BLaER1 (cell line): Measurements from ENCODE around the gene FAM13B.

Experiments used
- H3K27ac ChIP-seq: shearing (Covaris generic); formaldehyde crosslinking; 2 replicates; pipeline ENCODE4 v1.8.1; 2022
- H3K27me3 ChIP-seq: shearing (Covaris generic); formaldehyde crosslinking; 2 replicates; pipeline ENCODE4 v1.8.1; 2022
- H3K36me3 ChIP-seq: shearing (Covaris generic); formaldehyde crosslinking; 2 replicates; pipeline ENCODE4 v1.8.1; 2022
- H3K4me1 ChIP-seq: shearing (Covaris generic); formaldehyde crosslinking; 2 replicates; pipeline ENCODE4 v1.8.1; 2022
- H3K4me2 ChIP-seq: shearing (Covaris generic); formaldehyde crosslinking; 2 replicates; pipeline ENCODE4 v1.8.1; 2022
- H3K4me3 ChIP-seq: shearing (Covaris generic); formaldehyde crosslinking; 2 replicates; pipeline ENCODE4 v1.8.1; 2022
- H3K9ac ChIP-seq: shearing (Covaris generic); formaldehyde crosslinking; 2 replicates; pipeline ENCODE4 v1.8.1; 2022
- H3K9me3 ChIP-seq: shearing (Covaris generic); formaldehyde crosslinking; 2 replicates; pipeline ENCODE4 v1.8.1; 2022
- H4K20me1 ChIP-seq: shearing (Covaris generic); formaldehyde crosslinking; 2 replicates; pipeline ENCODE4 v1.8.1; 2022
- Cebpa-rat ChIP-seq: shearing (Covaris generic); IDR thresholded peaks from 2 replicates; pipeline ENCODE4 v1.8.1; 2022

FAM13B gene

DNA sequence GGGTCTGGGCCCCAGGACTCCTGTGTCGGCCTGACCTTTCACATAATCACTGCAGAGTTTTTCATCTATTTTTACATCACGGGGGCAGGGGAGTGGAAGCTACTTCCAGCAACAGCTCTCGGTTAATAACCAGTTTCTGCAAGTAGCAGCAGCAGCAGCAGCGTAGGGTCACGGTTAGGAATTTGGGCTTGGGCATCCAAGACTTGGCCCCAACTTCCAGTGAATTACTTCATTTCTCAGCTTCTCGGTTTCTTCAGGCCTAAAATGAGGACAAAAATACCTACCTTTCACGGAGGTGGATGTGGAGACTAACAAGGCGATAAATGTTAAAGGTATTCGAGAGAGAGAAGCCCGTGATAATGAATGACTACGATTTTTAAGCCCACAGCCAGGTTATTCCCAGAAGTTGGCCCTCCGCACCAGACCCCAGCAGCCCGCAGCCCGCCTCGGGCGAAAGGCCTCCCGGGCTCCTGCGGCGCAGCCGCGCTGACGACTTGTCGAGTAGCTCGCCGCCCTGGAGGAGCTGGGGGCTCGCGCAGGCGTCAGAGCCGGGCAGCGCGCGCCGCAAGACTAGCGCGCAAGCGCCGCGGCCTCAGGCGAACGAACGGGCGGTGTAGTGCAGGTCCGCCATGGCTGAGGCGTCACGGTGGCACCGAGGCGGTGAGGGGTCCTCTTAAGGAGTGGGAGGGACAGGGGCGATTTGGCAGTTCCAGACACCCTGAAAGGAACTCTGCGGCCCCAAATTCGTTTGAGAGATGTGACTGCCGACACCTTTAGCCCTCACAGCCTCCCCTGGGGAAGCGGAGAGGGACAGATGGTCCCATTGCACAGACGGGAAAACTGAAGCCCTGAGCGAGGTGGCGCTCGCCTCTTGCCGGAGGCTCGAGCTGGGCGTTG, 143.8 kb downstream of the FAM13B start, which contains the start of gene PKD2L2:
Gene PKD2L2 (plus strand): TSS at position 595 of the 897 bp plus-strand sequence. CDS start 35 bp downstream, at position 630.
- Histone ChIP-seq H3K4me1 (no peaks in the 10 kb centered on the region), H3K4me3 (peak within 1 kb of the TSS; percentile 46), H3K27me3 (peaks cover 15% of the 10 kb centered on the region), H3K36me3 (no peaks in the 10 kb centered on the region), H3K4me2 (peak within 1 kb of the TSS; percentile 44), H3K27ac (no peak within 1 kb of the TSS), H4K20me1 (no peaks in the 10 kb centered on the region), H3K9ac (peak within 1 kb of the TSS; percentile 34; the same call in 1 of the 2 replicates), H3K9me3 (peaks cover 5% of the 10 kb centered on the region; the same call in 1 of the 2 replicates)
- TF ChIP-seq Cebpa-rat, result no peak

DNA sequence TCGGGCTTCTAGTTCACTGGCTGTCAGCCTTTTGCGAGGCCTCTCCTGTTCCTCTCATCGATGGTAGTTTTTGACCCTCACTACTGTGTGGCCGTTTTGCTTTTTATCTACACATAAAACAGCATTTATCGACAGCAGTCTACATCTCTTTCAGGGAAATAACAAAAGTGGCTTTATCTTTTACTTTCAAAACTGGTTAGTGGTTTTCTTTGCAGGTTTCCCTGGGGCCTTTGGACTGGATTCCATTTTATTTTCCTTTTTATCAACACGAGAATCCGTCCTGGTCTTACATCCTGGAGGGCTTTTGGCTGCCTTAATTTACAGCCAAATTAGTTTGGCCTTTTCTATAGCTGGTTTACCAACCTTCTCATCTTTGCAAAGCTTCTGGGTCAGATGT, 144.4 kb downstream of the FAM13B start:
- peaks cover 15% of the 10 kb centered on the region for H3K27me3 ChIP-seq
- H3K36me3 ChIP-seq, result no peaks in the 10 kb centered on the region
- no peaks in the 10 kb centered on the region for H4K20me1 ChIP-seq
- peak overlapping the region; percentile 44 for H3K4me2 ChIP-seq
- no peak for TF ChIP-seq Cebpa-rat
- no peak overlapping the region for H3K4me3 ChIP-seq
- H3K27ac ChIP-seq, result no peak overlapping the region
- H3K9ac ChIP-seq, result 0 out of 2 replicates have a peak overlapping the region, but pooled peaks have one; percentile 34
- peaks cover 5% of the 10 kb centered on the region; the same call in 1 of the 2 replicates for H3K9me3 ChIP-seq
- H3K4me1 ChIP-seq, result no peaks in the 10 kb centered on the region
